Measurements from ENCODE around the gene ZNF460. TPM values are rescaled to one million over a fixed set of nuclear protein-coding genes. Genes with fewer than 3 reads are reported as not detected.
A peak's percentile ranks its signal among the peaks of the same experiment; 100 is the strongest.
"Not testable (repeated sequence)": the region's sequence is repeated elsewhere in the genome, so short reads cannot be mapped to it uniquely, and the experiment has no call there.

The ZNF460 gene
- total RNA-seq = 37.4 and 57.8 TPM in 2 replicates

- peak; percentile 95 to 99 for DNase-seq (ENCODE audit: low read depth in 2 of 2)
Observed at GRCh38 chr19:57280165-57280961, at the start of gene ZNF460. Gene ZNF460 (plus strand): TSS chr19:57280485. CDS start chr19:57280807, 322 bp downstream.

DNA sequence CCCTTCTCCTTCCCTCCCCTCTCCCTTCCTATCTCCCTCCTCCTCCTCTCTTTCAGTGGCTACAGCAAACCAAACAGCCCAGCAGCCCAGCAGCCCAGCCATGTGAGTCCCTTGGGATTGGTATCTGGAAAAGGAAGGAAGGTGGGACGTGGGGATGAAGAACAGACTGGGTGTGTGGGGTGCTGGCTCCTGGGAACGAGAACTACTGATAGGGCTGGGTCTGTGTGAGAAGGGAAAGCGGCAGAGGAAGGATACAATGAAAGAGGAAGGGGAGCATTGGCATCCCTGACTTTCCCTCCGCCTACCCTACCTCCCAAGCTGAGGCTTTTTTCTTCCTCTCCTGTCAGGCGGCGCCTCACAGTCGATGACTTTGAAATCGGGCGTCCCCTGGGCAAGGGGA is 48.6 kb upstream of the ZNF460 start:
- DNase-seq (ENCODE audit: low read depth in 2 of 2) = no peak

GRCh38 chr19:57233207-57233606 is 47.1 kb upstream of the ZNF460 start:
- no peak for DNase-seq (ENCODE audit: low read depth in 2 of 2)

- peak in 1 of 2 donors; percentile 4 for DNase-seq (ENCODE audit: low read depth in 2 of 2)
Observed at GRCh38 chr19:57239982-57240310, 40.3 kb upstream of the ZNF460 start.

DNA sequence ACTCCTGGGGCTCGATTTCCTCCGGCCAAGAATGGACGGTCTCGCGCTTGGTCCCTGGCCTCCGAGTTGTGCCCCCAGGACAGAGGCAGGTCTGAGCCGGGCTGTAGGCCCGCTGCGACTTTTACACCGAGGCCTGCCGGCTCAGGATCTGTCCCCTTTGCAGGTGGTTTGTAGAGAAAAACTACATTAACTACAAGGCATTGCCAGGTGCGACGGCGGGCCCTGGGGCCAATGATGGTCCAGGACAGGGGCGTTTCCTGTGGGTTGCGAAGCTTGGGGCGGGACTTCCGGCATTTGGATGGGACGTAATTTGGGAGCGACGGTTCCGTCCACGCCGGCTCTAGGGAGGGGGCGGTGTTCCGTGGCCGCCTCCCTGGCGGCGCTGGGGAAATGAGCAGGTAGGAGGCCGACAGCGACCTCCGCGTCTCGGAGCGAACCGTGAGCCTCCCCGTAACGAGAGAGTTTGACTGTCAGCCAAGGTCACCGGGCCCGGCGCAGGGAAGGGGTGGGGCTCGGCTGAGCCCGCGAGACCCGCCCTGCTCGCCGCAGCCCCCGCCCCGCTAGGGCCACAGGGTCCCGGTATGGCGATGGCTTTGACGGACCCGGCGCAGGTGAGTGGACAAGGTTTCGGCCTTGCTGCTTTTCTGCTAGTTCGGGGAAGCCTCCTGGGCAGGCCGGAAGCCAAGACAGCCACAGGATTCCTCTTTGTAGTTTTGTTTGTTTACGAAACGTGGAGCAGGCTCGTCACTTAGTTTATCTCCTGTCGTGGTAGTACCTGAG is 39.8 kb upstream of the ZNF460 start, which contains the start of gene ZNF805:
Gene ZNF805 (plus strand): TSS at position 322 of the 780 bp plus-strand sequence. CDS start 260 bp downstream, at position 582.
- peak; percentile 93 to 96 for DNase-seq (ENCODE audit: low read depth in 2 of 2)

GRCh38 chr19:57241176-57241575 is 39.1 kb upstream of the ZNF460 start:
- DNase-seq (ENCODE audit: low read depth in 2 of 2) = peak in 1 of 2 donors; percentile 44

- no peak for DNase-seq (ENCODE audit: low read depth in 2 of 2)
Observed at GRCh38 chr19:57242821-57243220, 37.5 kb upstream of the ZNF460 start.

GRCh38 chr19:57244513-57244912 is 35.8 kb upstream of the ZNF460 start:
- no peak for DNase-seq (ENCODE audit: low read depth in 2 of 2)

DNA sequence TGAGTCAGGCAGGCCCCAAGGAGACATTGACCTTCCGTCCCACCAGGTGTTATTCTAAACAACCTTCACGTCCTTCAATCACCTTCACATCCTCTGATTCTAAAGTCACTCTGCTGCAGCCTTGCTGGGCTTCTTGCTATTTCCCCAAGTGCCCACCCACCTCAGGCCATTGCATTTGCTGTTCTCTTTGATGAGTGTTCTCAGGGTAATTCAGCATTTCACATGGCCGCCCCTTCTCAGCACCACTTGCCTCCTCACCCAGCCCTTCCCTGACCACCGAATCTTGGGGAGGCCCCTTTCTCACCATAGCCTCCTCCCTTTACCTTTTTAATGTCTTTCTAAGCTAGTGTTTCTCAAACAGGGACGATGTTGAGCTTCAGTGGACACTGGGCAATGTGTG is 35.2 kb upstream of the ZNF460 start:
- DNase-seq (ENCODE audit: low read depth in 2 of 2) = no peak

DNA sequence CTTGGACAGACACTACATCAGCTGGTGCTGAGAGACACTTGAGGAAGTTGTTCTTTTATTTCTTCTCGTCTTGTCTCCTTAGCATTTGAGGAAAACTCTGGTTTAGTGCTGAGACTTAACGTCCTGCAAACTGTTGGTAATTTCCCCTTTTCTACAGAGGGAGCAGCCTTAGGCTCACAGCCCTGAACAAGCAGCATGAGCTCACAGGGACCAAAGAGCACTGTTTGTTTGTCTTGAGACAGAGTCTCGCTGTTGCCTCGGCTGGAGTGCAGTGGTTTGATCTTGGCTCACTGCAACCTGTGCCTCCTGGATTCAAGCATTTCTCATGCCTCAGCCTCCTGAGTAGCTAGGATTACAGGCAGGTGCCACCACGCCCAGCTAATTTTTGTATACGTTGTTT is 34.3 kb upstream of the ZNF460 start:
- no peak for DNase-seq (ENCODE audit: low read depth in 2 of 2)

DNA sequence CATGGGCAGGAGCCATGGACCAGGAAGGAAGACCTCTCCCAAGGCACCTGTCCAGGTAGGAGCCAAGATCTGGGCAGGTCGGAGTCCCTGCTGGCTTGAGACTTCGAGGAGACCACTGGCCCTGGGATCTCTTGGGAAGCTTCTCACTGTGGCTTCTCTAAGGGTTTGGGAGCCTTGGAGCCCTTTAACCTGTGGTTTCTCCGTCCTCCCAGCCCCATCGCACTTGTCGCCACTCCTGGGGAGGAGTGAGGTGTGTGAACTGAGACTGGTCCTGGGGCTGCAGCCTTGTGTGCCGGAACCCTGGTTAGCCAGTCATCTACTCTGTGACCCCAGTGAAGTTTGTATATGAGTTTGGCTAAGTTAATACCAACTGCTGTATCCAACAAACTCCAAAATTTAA is 31.6 kb upstream of the ZNF460 start:
- no peak for DNase-seq (ENCODE audit: low read depth in 2 of 2)

- DNase-seq (ENCODE audit: low read depth in 2 of 2) = no peak
Observed at GRCh38 chr19:57249329-57249728, 31.0 kb upstream of the ZNF460 start.

GRCh38 chr19:57253767-57254166 is 26.5 kb upstream of the ZNF460 start:
- not testable (repeated sequence) for DNase-seq (ENCODE audit: low read depth in 2 of 2)

DNA sequence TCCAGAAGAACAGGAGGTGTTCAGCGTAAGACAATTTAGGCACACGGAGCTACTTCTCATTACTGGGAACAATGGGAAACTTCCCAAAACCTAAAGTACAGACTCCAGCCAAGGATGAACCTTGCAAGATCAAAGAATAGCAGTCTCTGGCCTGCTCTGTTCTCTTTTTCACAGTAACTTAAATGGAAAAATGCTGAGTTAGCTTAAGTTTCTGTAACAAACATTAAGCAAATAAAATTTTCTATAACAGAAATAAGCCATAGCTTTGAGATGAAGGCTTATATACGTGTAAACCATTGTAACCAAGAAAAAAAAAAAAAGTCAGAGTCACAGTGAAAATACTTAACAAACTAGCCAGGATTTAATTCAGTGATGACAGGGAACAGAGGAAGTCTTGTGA is 18.2 kb upstream of the ZNF460 start:
- no peak for DNase-seq (ENCODE audit: low read depth in 2 of 2)

GRCh38 chr19:57263244-57263741 is 17.0 kb upstream of the ZNF460 start:
- no peak for DNase-seq (ENCODE audit: low read depth in 2 of 2)

GRCh38 chr19:57267291-57267690 is 13.0 kb upstream of the ZNF460 start:
- DNase-seq (ENCODE audit: low read depth in 2 of 2) = no peak

GRCh38 chr19:57269515-57270250 is 10.6 kb upstream of the ZNF460 start:
- peak in 1 of 2 donors; percentile 24 for DNase-seq (ENCODE audit: low read depth in 2 of 2)

GRCh38 chr19:57271280-57271679 is 9.0 kb upstream of the ZNF460 start:
- DNase-seq (ENCODE audit: low read depth in 2 of 2) = no peak

GRCh38 chr19:57273014-57273413 is 7.3 kb upstream of the ZNF460 start:
- DNase-seq (ENCODE audit: low read depth in 2 of 2) = no peak

DNA sequence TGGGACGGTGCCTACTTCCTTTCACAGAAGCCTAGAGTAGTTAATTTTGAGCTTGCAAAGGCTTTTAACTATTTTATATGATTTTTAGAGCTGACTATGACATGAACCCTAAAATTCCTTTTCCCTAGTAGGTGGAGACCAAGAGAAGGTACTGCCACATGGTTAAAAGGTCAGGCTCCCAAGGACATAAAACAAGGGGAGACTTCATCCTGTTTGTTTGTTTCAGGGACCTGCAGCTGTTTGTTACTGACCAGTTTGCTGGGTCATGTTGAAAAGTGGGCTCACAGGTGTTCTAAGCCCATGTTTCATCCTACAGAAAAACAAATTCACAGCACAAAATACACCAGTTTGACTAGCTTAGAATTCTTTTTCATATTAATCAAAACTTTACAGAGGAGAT is 3.9 kb upstream of the ZNF460 start:
- no peak for DNase-seq (ENCODE audit: low read depth in 2 of 2)

GRCh38 chr19:57278481-57278880 is 1.8 kb upstream of the ZNF460 start:
- not testable (repeated sequence) for DNase-seq (ENCODE audit: low read depth in 2 of 2)

Data from dermis microvascular lymphatic vessel endothelial cell (primary cell).